Activated naive CD4-positive, alpha-beta T cell treated with anti-CD3 and anti-CD28 coated beads for 36 hours (primary cell): ENCODE measurements around the gene ZNF440. TPM values are rescaled to one million over a fixed set of nuclear protein-coding genes. Genes with fewer than 3 reads are reported as not detected.
"Not testable (repeated sequence)": the region's sequence is repeated elsewhere in the genome, so short reads cannot be mapped to it uniquely, and the experiment has no call there.

Source experiments
- CTCF ChIA-PET: fragments of 350-600 bp; sonication (Branson Sonifier 250); formaldehyde crosslinking; loops from one replicate; lab custom pipeline; 2021; ENCODE audit warnings: antibody characterized with exemption; lab: Charles Lee
- DNase-seq: peaks from one replicate; pipeline ENCODE4 v3.0.0-alpha.2; 2020
- H3K27ac Mint-ChIP-seq: one replicate; pipeline ENCODE4 v1.8.0; 2021; ENCODE audit warnings: mild to moderate bottlenecking, mixed read lengths
- H3K27me3 Mint-ChIP-seq: one replicate; pipeline ENCODE4 v1.8.0; 2021; ENCODE audit warnings: low read depth, mixed read lengths
- H3K36me3 Mint-ChIP-seq: one replicate; pipeline ENCODE4 v1.8.0; 2021; ENCODE audit warnings: low read depth, mixed read lengths
- H3K4me1 Mint-ChIP-seq: one replicate; pipeline ENCODE4 v1.8.0; 2021; ENCODE audit warnings: low read depth, mixed read lengths
- H3K4me3 Mint-ChIP-seq: one replicate; pipeline ENCODE4 v1.8.0; 2021; ENCODE audit warnings: mild to moderate bottlenecking, moderate library complexity, mixed read lengths
- H3K9me3 Mint-ChIP-seq: one replicate; pipeline ENCODE4 v1.8.0; 2021; ENCODE audit warnings: mixed read lengths
- intact Hi-C: fragments of 100-400 bp; cut with micrococcal nuclease; formaldehyde crosslinking; loops from one replicate; pipeline ENCODE4 v1.15.1; 2023
- total RNA-seq, 2 experiments: library from RNA; stranded (reverse); gene quantifications; one replicate each; pipeline ENCODE4 v1.2.3, GENCODE V29; 2021

The ZNF440 gene
- total RNA-seq, 2 experiments from 2014 or later: 3.6 to 4.8 TPM

GRCh38 chr19:11792942-11793341 is 21.1 kb upstream of the ZNF440 start:
- peaks cover 17% of the 10 kb centered on the region for H3K9me3 Mint-ChIP-seq
- peaks cover 2% of the 10 kb centered on the region for H3K27me3 Mint-ChIP-seq
- H3K36me3 Mint-ChIP-seq: peaks cover 2% of the 10 kb centered on the region
- no peak overlapping the region for H3K27ac Mint-ChIP-seq
- intact Hi-C loops: no loop called here
- no peak for DNase-seq
- no peak overlapping the region for H3K4me3 Mint-ChIP-seq
- CTCF ChIA-PET: no interaction called here
- peaks cover 9% of the 10 kb centered on the region for H3K4me1 Mint-ChIP-seq

- Mint-ChIP-seq H3K27me3 (peaks cover 2% of the 10 kb centered on the region), H3K9me3 (peaks cover 3% of the 10 kb centered on the region), H3K4me1 (peaks cover 12% of the 10 kb centered on the region), H3K36me3 (peaks cover 4% of the 10 kb centered on the region), H3K27ac (peak overlapping the region; percentile 13), H3K4me3 (peak overlapping the region; percentile 84)
- CTCF ChIA-PET: interaction anchor here (0.6 to 3.0 kb wide), 43 partner anchors 9 to 721 kb away, joined by 3 to 40 read pairs (median 4); partner anchors contain the start of genes ZNF136, ZNF20, ZNF439 and ZNF440
- DNase-seq: peak; percentile 93
- intact Hi-C loops: loop anchor here (1.0 to 2.0 kb wide), 4 partner anchors 17 to 340 kb away; partner anchors contain the start of genes ZNF440 and ZNF878
These were observed 16.6 kb upstream of the ZNF440 start for GRCh38 chr19:11797491-11797890.

DNA sequence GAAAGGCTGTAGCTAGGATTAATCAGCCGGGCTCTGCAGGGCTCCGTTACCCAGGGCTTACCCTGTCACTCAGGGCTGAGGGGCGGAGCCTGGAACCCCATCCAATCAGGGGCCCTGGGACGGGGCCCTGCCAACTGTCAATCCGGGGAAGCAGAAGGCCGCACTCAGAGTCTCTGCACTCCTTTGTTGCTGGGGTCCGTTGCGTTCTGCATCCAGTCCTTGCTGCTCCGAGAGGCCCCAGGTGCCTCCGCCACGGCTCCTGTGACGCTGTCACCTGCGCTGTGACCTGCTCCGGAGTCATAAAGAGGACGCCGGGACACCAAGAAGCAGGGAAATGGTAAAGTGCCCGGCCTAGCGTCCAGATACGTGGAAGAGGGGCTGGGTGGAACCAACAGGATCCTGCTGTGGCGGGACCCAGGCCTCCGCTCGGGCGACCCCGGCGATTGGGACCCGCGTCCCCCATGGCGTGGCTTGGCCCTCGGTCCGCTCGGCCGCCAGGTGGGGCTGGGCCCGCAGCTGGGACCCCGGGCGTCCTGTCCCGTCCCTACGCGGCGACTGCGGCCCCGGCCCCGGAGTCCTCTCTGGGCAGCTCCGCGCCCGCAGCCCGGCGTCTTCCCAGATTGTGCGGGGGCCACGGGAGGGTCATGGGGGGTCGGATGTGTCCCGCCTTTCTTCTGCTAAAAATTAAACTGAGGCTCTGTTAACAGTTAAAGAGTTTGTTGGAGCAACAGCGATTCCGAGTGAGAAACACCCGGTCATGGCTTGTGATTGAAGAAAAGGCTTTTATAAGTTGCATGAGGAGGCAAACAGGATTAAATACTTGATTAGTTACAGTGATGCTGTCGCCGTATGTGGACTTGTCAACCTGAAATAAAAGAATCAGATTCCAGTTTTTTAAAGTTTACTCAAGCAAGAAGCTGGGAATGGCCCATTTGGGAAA is 15.4 kb upstream of the ZNF440 start, which contains the start of gene ZNF491:
ZNF491 (plus strand) TSS at position 133 of the 940 bp plus-strand sequence. CDS start 7,431 bp downstream, outside the sequence.
- CTCF ChIA-PET: interaction anchor here (0.6 to 3.0 kb wide), 31 partner anchors 11 to 346 kb away, joined by 3 to 40 read pairs (median 5); partner anchors contain the start of genes ZNF20, ZNF439, ZNF440 and ZNF700
- intact Hi-C loops: loop anchor here (1.0 to 2.0 kb wide), 6 partner anchors 32 to 342 kb away; partner anchors contain the start of genes ZNF20, ZNF439 and ZNF441
- peak within 1 kb of the TSS; percentile 84 for H3K4me3 Mint-ChIP-seq
- H3K27me3 Mint-ChIP-seq: peaks cover 2% of the 10 kb centered on the region
- peaks cover 6% of the 10 kb centered on the region for H3K9me3 Mint-ChIP-seq
- H3K36me3 Mint-ChIP-seq: peaks cover 6% of the 10 kb centered on the region
- H3K27ac Mint-ChIP-seq: peak within 1 kb of the TSS; percentile 67
- peak; percentile 95 for DNase-seq
- H3K4me1 Mint-ChIP-seq: peaks cover 12% of the 10 kb centered on the region

GRCh38 chr19:11806354-11807098 is 7.5 kb upstream of the ZNF440 start:
- Mint-ChIP-seq H3K4me1 (no peaks in the 10 kb centered on the region), H3K9me3 (peaks cover 40% of the 10 kb centered on the region), H3K27me3 (no peaks in the 10 kb centered on the region), H3K4me3 (no peak overlapping the region), H3K36me3 (peaks cover 28% of the 10 kb centered on the region), H3K27ac (no peak overlapping the region)
- intact Hi-C loops: no loop called here
- no peak for DNase-seq
- CTCF ChIA-PET: no interaction called here

DNA sequence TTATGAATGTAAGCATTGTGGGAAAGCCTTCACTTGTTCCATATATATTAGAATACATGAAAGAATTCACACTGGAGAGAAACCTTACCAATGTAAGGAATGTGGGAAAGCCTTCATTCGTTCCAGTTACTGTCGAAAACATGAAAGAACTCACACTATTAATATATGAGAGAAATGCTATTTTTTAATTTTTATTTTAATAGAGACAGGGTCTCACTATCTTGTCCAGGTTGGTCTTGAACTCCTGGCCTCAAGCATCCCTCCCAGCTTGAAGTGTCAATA is 7.0 kb upstream of the ZNF440 start:
- DNase-seq: no peak
- CTCF ChIA-PET: no interaction called here
- Mint-ChIP-seq H3K27ac (no peak overlapping the region), H3K9me3 (peaks cover 40% of the 10 kb centered on the region), H3K36me3 (peaks cover 28% of the 10 kb centered on the region), H3K4me1 (peaks cover under 1% of the 10 kb centered on the region), H3K4me3 (no peak overlapping the region), H3K27me3 (no peaks in the 10 kb centered on the region)
- intact Hi-C loops: no loop called here

GRCh38 chr19:11813703-11814028 is 407 bp upstream of the ZNF440 start:
- CTCF ChIA-PET: interaction anchor here (0.9 to 4.7 kb wide), 5 partner anchors 16 to 331 kb away, joined by 3 to 40 read pairs (median 3); partner anchors contain the start of genes ZNF439 and ZNF491

GRCh38 chr19:11814700-11815035 is 595 bp downstream of the ZNF440 start:
- peaks cover 15% of the 10 kb centered on the region for H3K36me3 Mint-ChIP-seq
- H3K27ac Mint-ChIP-seq: no peak overlapping the region
- CTCF ChIA-PET: interaction anchor here (1.4 to 4.7 kb wide), 3 partner anchors 17 to 276 kb away, joined by 3 to 40 read pairs (median 3); partner anchors contain the start of gene ZNF491
- intact Hi-C loops: loop anchor here (1.0 to 5.0 kb wide), 4 partner anchors 17 to 75 kb away; partner anchors contain the start of genes ZNF439 and ZNF441
- DNase-seq: no peak
- no peaks in the 10 kb centered on the region for H3K27me3 Mint-ChIP-seq
- peaks cover 21% of the 10 kb centered on the region for H3K4me1 Mint-ChIP-seq
- peaks cover 17% of the 10 kb centered on the region for H3K9me3 Mint-ChIP-seq
- peak overlapping the region; percentile 78 for H3K4me3 Mint-ChIP-seq

More at GRCh38 chr19:11813703-11814028, 407 bp upstream of the ZNF440 start:
- Mint-ChIP-seq H3K27ac (peak overlapping the region; percentile 66), H3K27me3 (no peaks in the 10 kb centered on the region), H3K9me3 (peaks cover 22% of the 10 kb centered on the region), H3K4me1 (peaks cover 21% of the 10 kb centered on the region), H3K36me3 (peaks cover 13% of the 10 kb centered on the region), H3K4me3 (peak overlapping the region; percentile 88)
- intact Hi-C loops: loop anchor here (1.0 to 5.0 kb wide), 4 partner anchors 16 to 74 kb away; partner anchors contain the start of genes ZNF439 and ZNF441
- no peak for DNase-seq

DNA sequence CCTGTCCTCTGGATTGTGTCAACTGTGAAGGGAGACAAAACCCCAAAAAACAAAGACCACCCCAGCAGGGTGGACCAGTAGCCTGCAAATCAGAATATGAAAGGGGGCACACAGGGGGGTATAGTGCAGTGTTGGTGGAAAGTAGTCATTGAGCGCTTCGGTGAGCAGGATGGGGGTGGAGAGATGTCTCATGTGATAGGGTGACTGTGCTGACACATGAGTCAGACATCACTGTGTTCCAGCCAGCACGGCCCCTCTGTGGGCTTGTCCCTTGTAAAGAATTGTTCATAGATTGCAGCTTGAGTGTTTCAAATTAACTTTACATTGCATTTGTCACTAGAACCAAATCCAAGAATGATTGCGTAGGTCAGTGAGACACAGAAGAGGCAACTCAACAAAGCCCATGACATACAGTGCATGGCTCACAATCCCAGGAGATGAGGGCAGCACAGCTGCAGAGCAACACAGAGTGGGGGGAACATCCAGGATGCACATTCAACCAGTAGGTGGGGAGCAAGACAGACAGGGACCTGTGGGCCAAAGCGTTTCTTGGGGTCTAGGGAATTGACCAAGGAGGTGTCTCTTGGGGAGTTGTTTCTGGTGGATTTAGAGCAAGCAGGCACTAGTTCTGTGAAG is 7.5 kb downstream of the ZNF440 start:
- Mint-ChIP-seq H3K4me1 (no peaks in the 10 kb centered on the region), H3K27me3 (no peaks in the 10 kb centered on the region), H3K4me3 (no peak overlapping the region), H3K36me3 (peaks cover 53% of the 10 kb centered on the region), H3K27ac (no peak overlapping the region), H3K9me3 (peaks cover 30% of the 10 kb centered on the region)
- CTCF ChIA-PET: no interaction called here
- intact Hi-C loops: no loop called here
- no peak for DNase-seq

- DNase-seq, H3K27ac Mint-ChIP-seq, H3K4me3 Mint-ChIP-seq, CTCF ChIA-PET, intact Hi-C loops, H3K4me1 Mint-ChIP-seq, H3K27me3 Mint-ChIP-seq: not testable (repeated sequence)
- H3K36me3 Mint-ChIP-seq: peaks cover 84% of the 10 kb centered on the region
- H3K9me3 Mint-ChIP-seq: peaks cover 66% of the 10 kb centered on the region
These were observed 15.1 kb downstream of the ZNF440 start for GRCh38 chr19:11828957-11829876.

- H3K27ac Mint-ChIP-seq: no peak overlapping the region
- H3K27me3 Mint-ChIP-seq: no peaks in the 10 kb centered on the region
- no peaks in the 10 kb centered on the region for H3K4me1 Mint-ChIP-seq
- DNase-seq: no peak
- CTCF ChIA-PET: no interaction called here
- intact Hi-C loops: no loop called here
- no peak overlapping the region for H3K4me3 Mint-ChIP-seq
- peaks cover 70% of the 10 kb centered on the region for H3K9me3 Mint-ChIP-seq
- peaks cover 75% of the 10 kb centered on the region for H3K36me3 Mint-ChIP-seq
These were observed 18.3 kb downstream of the ZNF440 start for GRCh38 chr19:11832253-11832912.

DNA sequence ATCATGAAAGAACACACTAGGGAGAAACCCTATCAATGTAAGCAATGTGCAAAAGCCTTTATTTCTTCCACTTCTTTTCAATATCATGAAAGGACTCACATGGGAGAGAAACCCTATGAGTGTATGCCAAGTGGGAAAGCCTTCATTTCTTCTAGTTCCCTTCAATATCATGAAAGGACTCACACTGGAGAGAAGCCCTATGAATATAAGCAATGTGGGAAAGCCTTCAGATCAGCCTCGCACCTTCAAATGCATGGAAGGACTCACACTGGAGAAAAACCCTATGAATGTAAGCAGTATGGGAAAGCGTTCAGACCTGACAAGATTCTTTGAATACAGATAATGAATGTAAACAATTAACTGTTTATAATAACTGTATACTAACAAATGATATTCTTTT is 19.5 kb downstream of the ZNF440 start:
- Mint-ChIP-seq H3K4me1 (no peaks in the 10 kb centered on the region), H3K9me3 (peaks cover 63% of the 10 kb centered on the region), H3K4me3 (no peak overlapping the region), H3K36me3 (peaks cover 65% of the 10 kb centered on the region), H3K27ac (no peak overlapping the region), H3K27me3 (no peaks in the 10 kb centered on the region)
- intact Hi-C loops: no loop called here
- DNase-seq: no peak
- CTCF ChIA-PET: no interaction called here
